ENCODE results near the gene CCDC192.

DNA sequence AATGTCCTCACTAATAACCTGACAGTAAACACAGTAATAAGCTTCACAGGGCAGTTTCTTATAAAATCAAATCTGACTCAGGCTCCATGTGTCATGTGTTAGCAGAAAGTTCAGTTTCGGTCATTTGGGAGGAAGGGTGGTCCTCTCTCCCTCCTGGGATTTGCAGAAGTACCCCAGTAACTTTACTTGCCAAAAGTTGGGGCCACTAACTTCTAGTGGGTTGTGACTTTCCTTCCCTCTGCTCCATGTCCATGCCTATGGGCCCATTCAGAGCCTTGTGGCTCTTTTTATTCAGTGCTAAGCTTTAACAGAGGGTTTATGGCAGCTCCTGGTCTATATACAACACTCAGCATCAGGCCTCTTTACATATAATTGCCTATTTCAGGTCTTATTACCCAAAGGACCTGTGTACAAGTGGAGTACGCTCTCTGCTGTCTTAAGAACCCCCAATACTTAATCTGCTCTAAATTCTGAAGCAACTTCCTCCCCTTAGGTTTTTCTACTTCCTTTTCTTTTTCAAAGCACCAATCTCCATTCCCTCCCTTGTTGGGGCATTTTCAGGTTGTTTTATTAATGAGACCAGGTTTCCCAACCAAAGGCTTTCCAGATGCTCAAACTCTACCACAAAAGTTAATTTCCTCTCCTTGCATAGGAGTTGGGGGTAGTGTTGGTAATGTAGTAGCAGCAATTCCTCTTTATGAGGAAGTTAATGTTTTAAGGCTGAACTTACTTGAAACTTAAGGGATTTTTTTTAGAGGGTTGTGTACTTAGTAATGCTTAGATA, 107.7 kb downstream of the CCDC192 start:
- TF ChIP-seq FOXK2 (IDR thresholded peaks at IDR 0.05), result no peak
- TF ChIP-seq EZH2 (IDR thresholded peaks at IDR 0.05; ENCODE audit: borderline replicate concordance, control insufficient read depth, low read depth, low read length), result no peak
- no peak for TF ChIP-seq ATF7 (IDR thresholded peaks at IDR 0.05; ENCODE audit: low read depth)
- TF ChIP-seq ZNF274 (IDR thresholded peaks at IDR 0.05; ENCODE audit: insufficient read depth, insufficient read length), result no peak

Measured in GM12878 (cell line).